ENCODE measurements around the gene CLOCK.

DNA sequence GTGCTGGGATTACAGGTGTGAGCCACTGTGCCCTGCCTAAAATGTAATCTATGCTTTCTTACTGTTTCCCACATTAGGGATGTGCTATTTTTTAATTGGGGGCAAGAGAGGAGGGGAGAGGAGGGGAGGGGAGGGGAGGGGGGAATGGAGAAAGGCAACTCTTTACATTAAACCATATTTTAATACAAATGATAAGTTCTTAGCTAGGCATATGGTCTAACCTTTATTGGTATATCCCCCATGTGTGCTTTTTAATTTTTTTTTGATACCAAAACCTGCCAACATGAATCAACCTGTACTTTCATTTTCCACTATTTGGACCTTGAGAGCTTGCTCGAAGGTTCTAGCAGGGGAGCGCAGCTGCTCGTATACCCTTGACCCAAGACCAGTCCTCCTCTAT is 6.4 kb downstream of the CLOCK start:
- TF ChIP-seq, protein P1, sequence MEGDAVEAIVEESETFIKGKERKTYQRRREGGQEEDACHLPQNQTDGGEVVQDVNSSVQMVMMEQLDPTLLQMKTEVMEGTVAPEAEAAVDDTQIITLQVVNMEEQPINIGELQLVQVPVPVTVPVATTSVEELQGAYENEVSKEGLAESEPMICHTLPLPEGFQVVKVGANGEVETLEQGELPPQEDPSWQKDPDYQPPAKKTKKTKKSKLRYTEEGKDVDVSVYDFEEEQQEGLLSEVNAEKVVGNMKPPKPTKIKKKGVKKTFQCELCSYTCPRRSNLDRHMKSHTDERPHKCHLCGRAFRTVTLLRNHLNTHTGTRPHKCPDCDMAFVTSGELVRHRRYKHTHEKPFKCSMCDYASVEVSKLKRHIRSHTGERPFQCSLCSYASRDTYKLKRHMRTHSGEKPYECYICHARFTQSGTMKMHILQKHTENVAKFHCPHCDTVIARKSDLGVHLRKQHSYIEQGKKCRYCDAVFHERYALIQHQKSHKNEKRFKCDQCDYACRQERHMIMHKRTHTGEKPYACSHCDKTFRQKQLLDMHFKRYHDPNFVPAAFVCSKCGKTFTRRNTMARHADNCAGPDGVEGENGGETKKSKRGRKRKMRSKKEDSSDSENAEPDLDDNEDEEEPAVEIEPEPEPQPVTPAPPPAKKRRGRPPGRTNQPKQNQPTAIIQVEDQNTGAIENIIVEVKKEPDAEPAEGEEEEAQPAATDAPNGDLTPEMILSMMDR (conservative IDR thresholded peaks at IDR 0.05; ENCODE audit: low read length) = no peak
- no peak for TF ChIP-seq EZH2phosphoT487 (IDR thresholded peaks at IDR 0.05; ENCODE audit: borderline replicate concordance)

All from Loucy (cell line).